ENCODE results near the gene KIF25. TPM values are rescaled to one million over a fixed set of nuclear protein-coding genes. Genes with fewer than 3 reads are reported as not detected.

The KIF25 gene
- total RNA-seq, 2 donors from 2014 or later: 0.34 TPM; not detected in 1

DNA sequence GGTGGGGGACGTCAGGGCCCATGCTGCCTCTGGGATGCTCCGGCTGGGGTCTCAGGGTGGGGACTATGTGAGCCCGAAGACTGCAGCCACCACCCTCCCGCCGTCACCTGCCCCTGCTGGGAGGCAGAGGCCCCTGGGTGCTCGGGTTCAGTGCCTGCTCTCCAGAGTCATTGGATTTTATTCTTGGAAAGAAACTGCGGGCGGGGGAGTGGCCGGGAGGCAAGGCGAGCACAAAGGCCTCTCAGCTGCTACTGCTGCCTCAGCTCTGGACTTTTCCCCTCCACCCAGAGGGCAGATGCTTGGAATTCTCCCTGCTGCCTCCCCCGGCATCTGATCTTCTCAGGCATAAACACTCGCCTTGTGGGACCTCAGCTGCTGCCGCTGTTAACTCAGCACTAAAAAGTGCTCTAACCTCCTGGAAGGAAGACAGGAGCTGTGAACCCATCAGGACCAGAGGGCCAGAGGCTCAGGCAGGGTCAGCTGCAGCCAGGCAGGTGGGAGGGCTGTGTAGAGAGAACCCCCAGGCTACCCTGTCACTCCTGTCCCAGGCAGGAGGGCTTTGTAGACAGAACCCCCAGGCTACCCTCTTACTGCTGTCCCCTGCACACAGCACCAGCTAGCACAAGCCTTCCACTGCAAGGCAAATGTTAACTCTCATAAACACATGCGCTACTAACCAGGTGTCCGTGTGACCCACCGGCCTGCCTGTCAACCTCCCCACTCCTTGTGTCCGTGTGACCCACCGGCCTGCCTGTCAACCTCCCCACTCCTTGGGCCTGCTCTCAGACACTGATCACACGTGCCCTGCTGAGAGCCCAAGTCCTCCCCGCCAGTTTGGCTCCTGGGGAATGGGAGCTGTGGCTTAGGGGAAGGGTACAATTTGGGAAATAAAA is 90.9 kb downstream of the KIF25 start:
- DNase-seq (no peak), ATAC-seq (replicated peaks in 1 of 2) (no peak)
- H3K9me3 Mint-ChIP-seq: peaks cover 0 to 7% of the 10 kb centered on the region in 2 donors

GRCh38 chr6:168089186-168090063 is 92.0 kb downstream of the KIF25 start:
- DNase-seq (no peak), ATAC-seq (replicated peaks in 1 of 2) (no peak)

More for the DNA sequence above, 90.9 kb downstream of the KIF25 start:
- Mint-ChIP-seq H3K27ac (no peak overlapping the region), H3K4me1 (ENCODE audit: low read depth) (no peaks in the 10 kb centered on the region), H3K36me3 (ENCODE audit: insufficient read depth in 2 of 2) (no peaks in the 10 kb centered on the region), H3K4me3 (no peak overlapping the region), H3K27me3 (ENCODE audit: low read depth) (no peaks in the 10 kb centered on the region)

DNA sequence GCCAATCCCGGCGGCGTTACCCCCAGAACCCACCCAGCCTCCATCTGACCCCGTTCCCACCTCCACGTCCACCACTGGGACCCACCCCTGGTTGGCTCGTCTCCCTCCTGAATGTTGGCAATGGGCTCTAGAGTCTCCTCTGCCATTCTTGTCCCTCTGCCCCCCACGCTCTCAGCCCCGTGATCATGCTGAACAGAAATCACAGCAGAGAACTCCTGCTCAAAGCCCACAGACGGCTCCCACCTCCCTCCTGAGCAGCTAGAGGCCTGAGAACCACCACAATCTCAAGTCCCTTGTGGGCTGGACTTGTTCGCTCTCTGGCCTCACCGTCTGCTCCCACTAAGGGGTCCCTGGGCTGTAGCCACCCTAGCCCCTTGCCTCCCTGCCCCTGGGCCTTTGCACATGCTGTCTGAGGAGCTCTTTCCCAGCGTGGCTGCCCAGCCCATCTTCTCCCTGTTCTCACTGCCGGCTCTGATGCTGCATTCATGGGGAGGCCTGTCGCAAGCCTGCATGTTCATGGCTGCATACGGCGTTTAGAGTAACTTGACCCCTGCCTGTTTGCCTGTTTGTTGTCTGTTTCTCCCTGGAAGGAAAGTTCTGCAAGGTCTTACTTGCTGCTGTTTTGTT is 92.7 kb downstream of the KIF25 start:
- DNase-seq: no peak
- Mint-ChIP-seq H3K4me3 (no peak overlapping the region), H3K27ac (no peak overlapping the region), H3K9me3 (peaks cover 0 to 7% of the 10 kb centered on the region in 2 donors), H3K4me1 (ENCODE audit: low read depth) (no peaks in the 10 kb centered on the region), H3K36me3 (ENCODE audit: insufficient read depth in 2 of 2) (no peaks in the 10 kb centered on the region), H3K27me3 (ENCODE audit: low read depth) (no peaks in the 10 kb centered on the region)
- no peak for ATAC-seq (replicated peaks in 1 of 2)

More at GRCh38 chr6:168089186-168090063, 92.0 kb downstream of the KIF25 start:
- H3K9me3 Mint-ChIP-seq: peaks cover 0 to 7% of the 10 kb centered on the region in 2 donors
- H3K27ac Mint-ChIP-seq: no peak overlapping the region
- H3K4me1 Mint-ChIP-seq (ENCODE audit: low read depth): no peaks in the 10 kb centered on the region
- no peak overlapping the region for H3K4me3 Mint-ChIP-seq
- no peaks in the 10 kb centered on the region for H3K27me3 Mint-ChIP-seq (ENCODE audit: low read depth)
- no peaks in the 10 kb centered on the region for H3K36me3 Mint-ChIP-seq (ENCODE audit: insufficient read depth in 2 of 2)

GRCh38 chr6:168090706-168091105 is 93.2 kb downstream of the KIF25 start:
- ATAC-seq (replicated peaks in 1 of 2) (no peak), DNase-seq (no peak)
- Mint-ChIP-seq H3K27ac (no peak overlapping the region), H3K36me3 (ENCODE audit: insufficient read depth in 2 of 2) (no peaks in the 10 kb centered on the region), H3K27me3 (ENCODE audit: low read depth) (no peaks in the 10 kb centered on the region), H3K9me3 (peaks cover 0 to 7% of the 10 kb centered on the region in 2 donors), H3K4me3 (no peak overlapping the region), H3K4me1 (ENCODE audit: low read depth) (no peaks in the 10 kb centered on the region)

GRCh38 chr6:168091381-168092264 is 94.2 kb downstream of the KIF25 start:
- ATAC-seq (replicated peaks in 1 of 2) (no peak), DNase-seq (no peak)
- Mint-ChIP-seq H3K36me3 (ENCODE audit: insufficient read depth in 2 of 2) (no peaks in the 10 kb centered on the region), H3K27ac (no peak overlapping the region), H3K9me3 (peaks cover 0 to 7% of the 10 kb centered on the region in 2 donors), H3K4me3 (no peak overlapping the region), H3K4me1 (ENCODE audit: low read depth) (no peaks in the 10 kb centered on the region), H3K27me3 (ENCODE audit: low read depth) (no peaks in the 10 kb centered on the region)

DNA sequence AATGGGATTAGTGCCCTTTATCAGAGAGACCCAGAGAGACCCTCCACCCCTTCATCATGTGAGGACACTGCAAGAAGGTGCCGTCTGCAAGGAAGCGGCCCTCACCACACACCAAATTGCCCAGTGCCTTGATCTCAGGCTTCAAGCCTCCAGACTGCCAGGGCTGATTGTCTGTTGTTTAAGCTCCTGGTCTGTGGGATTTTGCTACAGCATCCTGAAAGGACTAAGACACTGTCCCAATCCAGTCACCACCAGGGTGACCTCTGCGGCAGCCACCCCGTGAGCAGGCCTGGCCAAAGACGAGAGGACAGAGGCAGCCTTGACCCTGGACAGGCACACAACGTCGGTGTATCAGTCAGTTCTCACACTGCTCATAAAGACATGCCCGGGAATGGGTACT is 95.1 kb downstream of the KIF25 start:
- Mint-ChIP-seq H3K27ac (no peak overlapping the region), H3K4me1 (ENCODE audit: low read depth) (no peaks in the 10 kb centered on the region), H3K9me3 (peaks cover 0 to 7% of the 10 kb centered on the region in 2 donors), H3K4me3 (no peak overlapping the region), H3K27me3 (ENCODE audit: low read depth) (no peaks in the 10 kb centered on the region), H3K36me3 (ENCODE audit: insufficient read depth in 2 of 2) (no peaks in the 10 kb centered on the region)
- no peak for DNase-seq
- no peak for ATAC-seq (replicated peaks in 1 of 2)

DNA sequence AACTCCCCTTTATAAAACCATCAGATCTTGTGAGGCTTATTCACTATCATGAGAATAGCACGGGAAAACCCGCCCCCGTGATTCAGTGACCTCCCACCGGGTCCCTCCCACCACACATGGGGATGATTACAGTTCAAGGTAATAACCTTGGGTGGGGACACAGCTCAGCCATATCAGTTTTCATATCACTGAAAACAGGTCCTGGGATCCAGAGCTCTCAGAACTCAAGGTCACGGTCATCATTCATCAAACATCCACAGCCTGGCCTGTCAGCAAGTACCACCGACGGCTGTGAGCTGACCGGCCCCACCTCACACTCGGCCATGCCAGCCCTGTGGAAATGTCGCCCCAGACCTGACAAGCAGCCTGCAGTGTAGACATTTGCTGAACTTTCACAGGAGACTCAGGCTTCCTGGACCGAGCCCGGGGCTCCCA is 95.6 kb downstream of the KIF25 start:
- H3K36me3 Mint-ChIP-seq (ENCODE audit: insufficient read depth in 2 of 2): no peaks in the 10 kb centered on the region
- H3K4me1 Mint-ChIP-seq (ENCODE audit: low read depth): no peaks in the 10 kb centered on the region
- no peaks in the 10 kb centered on the region for H3K27me3 Mint-ChIP-seq (ENCODE audit: low read depth)
- no peak overlapping the region for H3K27ac Mint-ChIP-seq
- H3K4me3 Mint-ChIP-seq: no peak overlapping the region
- no peak for DNase-seq
- H3K9me3 Mint-ChIP-seq: peaks cover 0 to 7% of the 10 kb centered on the region in 2 donors
- ATAC-seq (replicated peaks in 1 of 2): no peak

- Mint-ChIP-seq H3K4me1 (ENCODE audit: low read depth) (no peaks in the 10 kb centered on the region), H3K9me3 (peaks cover 0 to 7% of the 10 kb centered on the region in 2 donors), H3K36me3 (ENCODE audit: insufficient read depth in 2 of 2) (no peaks in the 10 kb centered on the region), H3K27me3 (ENCODE audit: low read depth) (no peaks in the 10 kb centered on the region), H3K4me3 (no peak overlapping the region), H3K27ac (no peak overlapping the region)
- DNase-seq (no peak), ATAC-seq (replicated peaks in 1 of 2) (no peak)
Measured at GRCh38 chr6:168093634-168094033, 96.2 kb downstream of the KIF25 start.

Other genes with a start within 250 kb of the KIF25 start
- gene AFDN, start 170.8 kb upstream of the KIF25 start, total RNA-seq: 10 to 100 TPM; 21.6 to 31.9 TPM
- gene FRMD1, start 81.5 kb downstream of the KIF25 start, total RNA-seq: under 1 TPM; 0.05 to 0.09 TPM

All from activated T-cell treated with anti-CD3 and anti-CD28 coated beads, Interleukin-2, amount 50 U/mL, for 72 hours (primary cell).